Esophagus muscularis mucosa (tissue), 4 donors: Measurements from ENCODE around the gene ITPR2.

Experiments
- CTCF ChIP-seq, 3 experiments: fragments of 200-600 bp in 2 of 3; fragments of 450-650 bp in 1 of 3; sonication (generic) in 2 of 3; IDR thresholded peaks; one replicate each; pipeline ENCODE4 v1.5.1; 2017 to 2019; ENCODE audit warnings: antibody characterized with exemption in 3 of 3, mild to moderate bottlenecking in 2 of 3, moderate library complexity in 1 of 3
- EP300 ChIP-seq: sonication (generic); formaldehyde crosslinking; IDR thresholded peaks from one replicate; pipeline ENCODE4 v1.6.1; 2017; ENCODE audit warnings: antibody characterized with exemption
- POLR2A ChIP-seq: fragments of 450-650 bp; IDR thresholded peaks from one replicate; pipeline ENCODE4 v1.6.1; 2017; ENCODE audit warnings: antibody characterized with exemption, moderate library complexity, mild to moderate bottlenecking, low read depth
- POLR2AphosphoS5 ChIP-seq, 2 donors: sonication (generic); formaldehyde crosslinking; IDR thresholded peaks; one replicate each; pipeline ENCODE4 v1.6.1; 2017; ENCODE audit warnings: antibody characterized with exemption in 2 of 2

- TF ChIP-seq CTCF (IDR thresholded peaks at IDR 0.05) (no peak), POLR2A (no peak), EP300 (no peak), POLR2AphosphoS5 (IDR thresholded peaks at IDR 0.05) (no peak)
Measured at GRCh38 chr12:26705851-26706250, 127.1 kb downstream of the ITPR2 start.
